Aorta (tissue), 5 donors: ENCODE measurements around the gene OLFML1. TPM values are rescaled to one million over a fixed set of nuclear protein-coding genes. Genes with fewer than 3 reads are reported as not detected.

Experiments used
- ATAC-seq: fragments of 200-7000 bp; cut with Tn5 transposase; one replicate; pipeline ENCODE4 v1.9.1; 2022; ENCODE audit warnings: moderate library complexity; ENCODE audit not compliant: low FRiP score
- DNase-seq, 2 donors: peaks; one replicate each; pipeline ENCODE4 v3.0.0-alpha.2; 2020
- H3K27ac ChIP-seq, 2 donors: one replicate each; pipeline ENCODE4 v1.5.1; 2013; ENCODE audit warnings: low read length in 2 of 2, mild to moderate bottlenecking in 2 of 2, moderate library complexity in 2 of 2, control low read depth in 1 of 2, inconsistent platforms in 1 of 2, low read depth in 1 of 2
- H3K27me3 ChIP-seq, 2 donors: one replicate each; pipeline ENCODE4 v1.6.1; 2013; ENCODE audit warnings: control low read depth in 1 of 2, low read length in 1 of 2, mild to moderate bottlenecking in 1 of 2, moderate library complexity in 1 of 2; ENCODE audit not compliant: insufficient read depth in 2 of 2, control insufficient read depth in 1 of 2
- H3K36me3 ChIP-seq, 2 donors: one replicate each; pipeline ENCODE4 v1.6.1; 2013; ENCODE audit warnings: control low read depth in 1 of 2, low read length in 1 of 2, mild to moderate bottlenecking in 1 of 2; ENCODE audit not compliant: insufficient read depth in 2 of 2, control insufficient read depth in 1 of 2
- H3K4me1 ChIP-seq, 2 donors: one replicate each; pipeline ENCODE4 v1.6.1; 2013; ENCODE audit warnings: low read length in 2 of 2, control low read depth in 1 of 2, mild to moderate bottlenecking in 1 of 2, moderate library complexity in 1 of 2; ENCODE audit not compliant: insufficient read depth in 2 of 2, control insufficient read depth in 1 of 2
- H3K4me3 ChIP-seq, 2 donors: one replicate each; pipeline ENCODE4 v1.5.1; 2013; ENCODE audit warnings: low read length in 2 of 2, control low read depth in 1 of 2, mild to moderate bottlenecking in 1 of 2
- H3K9me3 ChIP-seq: one replicate; pipeline ENCODE4 v1.6.1; 2013; ENCODE audit warnings: mild to moderate bottlenecking, low read length; ENCODE audit not compliant: control insufficient read depth
- WGBS, 2 donors: extraction: QIAGEN DNeasy Blood & Tissue Kit; methylation state at CpG; one replicate each; pipeline ENCODE4 v1.1.7; 2013; 5-methylcytosine and 5-hydroxymethylcytosine counted together
- intact Hi-C, 2 donors: fragments of 100-400 bp; cut with DNase I; formaldehyde crosslinking; loops; one replicate each; pipeline versions ENCODE4 v1.14.2 to v1.15.0; 2022
- polyA plus RNA-seq, 2 donors: library from polyadenylated mRNA; stranded (reverse); fragments of 200-250 nt; gene quantifications; one replicate each; pipeline ENCODE4 v1.2.3, GENCODE V29; 2013
- total RNA-seq, 2 donors: library from RNA; stranded (reverse); fragmentation: NEBNext Ultra II Directional; extraction: Animal tissue kit (Norgen Biotek cat#: 25700); gene quantifications; one replicate each; pipeline ENCODE4 v1.2.1, GENCODE V29; 2021
- donor health status: healthy with polysubstance abuse.
- donor health status: Bipolar disorder and iron deficiency.
- donor health status: DM: no; HTN: no; CAD: no.
- donor health status: DM: no; HTN: no; CAD: no.
- donor health status: DM: yes; HTN: yes; CAD: no.

Gene OLFML1
- total and polyA plus RNA-seq, 4 donors, result 4.9 to 41.0 (median 18.1) TPM

GRCh38 chr11:7527029-7527428 lies 41.7 kb downstream of the OLFML1 start:
- H3K27me3 ChIP-seq, result no peaks in the 10 kb centered on the region
- DNase-seq, result no peak
- WGBS, 2 donors, result 75 to 83% methylated on average over 1 of the region's 1 CpG
- no peak overlapping the region for H3K27ac ChIP-seq
- H3K4me1 ChIP-seq, result no peaks in the 10 kb centered on the region
- H3K36me3 ChIP-seq, result no peaks in the 10 kb centered on the region
- ATAC-seq, result no peak
- intact Hi-C loops, result no loop called here
- no peak overlapping the region for H3K4me3 ChIP-seq
- no peaks in the 10 kb centered on the region for H3K9me3 ChIP-seq

- DNase-seq (no peak), ATAC-seq (no peak)
- 96 to 97% methylated on average over 4 of the region's 4 CpGs for WGBS, 2 donors
- no peaks in the 10 kb centered on the region for H3K9me3 ChIP-seq
- no peaks in the 10 kb centered on the region for H3K4me1 ChIP-seq
- H3K27ac ChIP-seq, result no peak overlapping the region
- no peaks in the 10 kb centered on the region for H3K27me3 ChIP-seq
- no peaks in the 10 kb centered on the region for H3K36me3 ChIP-seq
- intact Hi-C loops, result no loop called here
- no peak overlapping the region for H3K4me3 ChIP-seq
Measured at GRCh38 chr11:7528514-7529049, 43.3 kb downstream of the OLFML1 start.

- Histone ChIP-seq H3K36me3 (no peaks in the 10 kb centered on the region), H3K27me3 (no peaks in the 10 kb centered on the region), H3K4me3 (no peak overlapping the region), H3K27ac (no peak overlapping the region), H3K4me1 (no peaks in the 10 kb centered on the region), H3K9me3 (no peaks in the 10 kb centered on the region)
- intact Hi-C loops, result no loop called here
- WGBS, 2 donors, result 95 to 96% methylated on average over 1 of the region's 1 CpG
- no peak for DNase-seq
- ATAC-seq, result no peak
Measured at GRCh38 chr11:7530013-7530640, 44.8 kb downstream of the OLFML1 start.

- H3K27ac ChIP-seq, result no peak overlapping the region
- H3K4me1 ChIP-seq, result no peaks in the 10 kb centered on the region
- no peaks in the 10 kb centered on the region for H3K27me3 ChIP-seq
- no peak for DNase-seq
- intact Hi-C loops, result no loop called here
- no peak overlapping the region for H3K4me3 ChIP-seq
- H3K9me3 ChIP-seq, result no peaks in the 10 kb centered on the region
- ATAC-seq, result no peak
- H3K36me3 ChIP-seq, result no peaks in the 10 kb centered on the region
Measured at GRCh38 chr11:7531011-7531410, 45.7 kb downstream of the OLFML1 start.

- H3K27me3 ChIP-seq, result no peaks in the 10 kb centered on the region
- H3K27ac ChIP-seq, result no peak overlapping the region
- no peak for ATAC-seq
- intact Hi-C loops, result no loop called here
- H3K9me3 ChIP-seq, result no peaks in the 10 kb centered on the region
- DNase-seq, result no peak
- no peaks in the 10 kb centered on the region for H3K36me3 ChIP-seq
- WGBS, 2 donors, result 85 to 92% methylated on average over 8 of the region's 8 CpGs
- H3K4me3 ChIP-seq, result no peak overlapping the region
- H3K4me1 ChIP-seq, result no peaks in the 10 kb centered on the region
Measured at GRCh38 chr11:7532405-7533145, 47.3 kb downstream of the OLFML1 start.

- 85 to 89% methylated on average over 8 of the region's 8 CpGs for WGBS, 2 donors
- DNase-seq (no peak), ATAC-seq (no peak)
- Histone ChIP-seq H3K9me3 (no peaks in the 10 kb centered on the region), H3K36me3 (no peaks in the 10 kb centered on the region), H3K27ac (no peak overlapping the region), H3K4me1 (no peaks in the 10 kb centered on the region), H3K27me3 (no peaks in the 10 kb centered on the region), H3K4me3 (no peak overlapping the region)
- intact Hi-C loops, result no loop called here
Measured at GRCh38 chr11:7533199-7534041, 48.1 kb downstream of the OLFML1 start.

- H3K9me3 ChIP-seq, result no peaks in the 10 kb centered on the region
- intact Hi-C loops, result no loop called here
- no peak for ATAC-seq
Measured at GRCh38 chr11:7534042-7534378, 48.7 kb downstream of the OLFML1 start.

GRCh38 chr11:7536100-7536499 lies 50.8 kb downstream of the OLFML1 start:
- Histone ChIP-seq H3K27ac (no peak overlapping the region), H3K27me3 (no peaks in the 10 kb centered on the region), H3K4me3 (no peak overlapping the region), H3K36me3 (no peaks in the 10 kb centered on the region), H3K9me3 (no peaks in the 10 kb centered on the region), H3K4me1 (no peaks in the 10 kb centered on the region)
- no peak for DNase-seq
- 34 to 39% methylated on average over 8 of the region's 8 CpGs for WGBS, 2 donors
- no peak for ATAC-seq
- intact Hi-C loops, result no loop called here

More at GRCh38 chr11:7534042-7534378, 48.7 kb downstream of the OLFML1 start:
- Histone ChIP-seq H3K4me3 (no peak overlapping the region), H3K27me3 (no peaks in the 10 kb centered on the region), H3K27ac (no peak overlapping the region), H3K36me3 (no peaks in the 10 kb centered on the region), H3K4me1 (no peaks in the 10 kb centered on the region)
- no peak for DNase-seq
